IPS-18c (cell line): Measurements from ENCODE around the gene KLRD1.

ENCODE experiments used
- H3K4me3 ChIP-seq: 2 replicates; pipeline ENCODE4 v1.7.0; 2013; ENCODE audit warnings: low read depth, mild to moderate bottlenecking, low read length, moderate library complexity; ENCODE audit not compliant: insufficient read depth
- H3K9me3 ChIP-seq: one replicate; pipeline ENCODE4 v1.6.1; 2013; ENCODE audit warnings: mild to moderate bottlenecking, low read length, moderate library complexity; ENCODE audit not compliant: control insufficient read depth, insufficient read depth

The KLRD1 gene, protein sequence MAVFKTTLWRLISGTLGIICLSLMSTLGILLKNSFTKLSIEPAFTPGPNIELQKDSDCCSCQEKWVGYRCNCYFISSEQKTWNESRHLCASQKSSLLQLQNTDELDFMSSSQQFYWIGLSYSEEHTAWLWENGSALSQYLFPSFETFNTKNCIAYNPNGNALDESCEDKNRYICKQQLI

DNA sequence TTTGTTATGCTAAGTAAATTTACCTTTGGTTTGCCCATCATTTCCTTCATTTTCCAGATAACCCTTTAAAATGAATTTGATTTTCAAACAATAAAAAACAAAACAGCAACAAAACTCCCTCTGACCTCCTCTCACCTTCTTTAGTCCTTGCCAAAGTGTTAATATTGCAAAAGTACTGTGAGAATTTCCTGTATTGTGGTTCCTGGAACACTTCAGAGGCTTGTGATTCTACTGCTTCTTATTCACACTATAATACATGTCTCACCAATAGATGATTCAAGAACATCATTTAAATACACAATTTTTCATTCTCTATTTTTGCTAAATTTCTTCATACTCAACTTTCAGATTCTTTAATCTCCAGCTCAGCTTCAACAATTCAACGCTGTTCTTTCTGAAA is at the start of gene KLRD1:
KLRD1 (plus strand) TSS at position 241 of the 400 bp plus-strand sequence. CDS start 208 bp downstream, outside the sequence.
- no peaks in the 10 kb centered on the region for H3K9me3 ChIP-seq
- H3K4me3 ChIP-seq = no peak within 1 kb of the TSS

DNA sequence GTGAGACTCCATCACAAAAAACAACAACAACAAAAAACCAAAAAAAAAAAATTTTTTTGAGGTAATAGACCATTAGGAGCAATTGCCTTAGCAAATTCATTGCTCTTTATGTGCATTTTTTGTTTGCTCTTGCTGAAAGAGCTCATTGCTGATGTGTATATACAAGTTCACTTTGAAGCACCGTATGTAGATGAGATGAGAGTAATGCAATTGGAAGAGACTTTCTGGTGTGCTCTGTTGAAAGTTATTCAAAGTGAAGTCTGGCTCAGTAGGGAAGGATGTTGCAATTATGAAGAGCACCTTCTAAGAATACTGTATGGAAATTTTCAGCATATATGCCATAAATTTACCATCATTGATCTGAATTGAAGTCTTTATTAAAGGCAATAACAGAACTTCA is 46.7 kb upstream of the KLRD1 start:
- H3K4me3 ChIP-seq = no peak overlapping the region

DNA sequence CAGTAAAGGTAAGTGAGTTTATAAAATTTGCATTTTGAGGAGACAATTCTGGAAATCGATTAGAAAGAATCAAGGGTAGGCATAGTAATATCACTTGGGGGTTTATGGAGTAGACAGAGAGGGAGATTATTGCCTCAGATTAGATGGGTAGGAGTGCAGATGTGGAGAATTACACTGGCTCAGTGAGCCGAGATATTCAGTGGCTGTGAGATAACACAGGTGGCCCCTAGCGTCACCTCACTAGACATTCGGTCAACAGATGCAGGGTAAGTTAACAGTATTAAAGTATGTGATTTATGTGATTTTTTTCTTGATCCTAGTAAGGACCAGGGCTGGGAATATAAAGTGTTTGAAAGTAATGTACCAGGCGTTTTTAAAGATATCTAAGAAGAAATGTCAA is 39.6 kb upstream of the KLRD1 start:
- Histone ChIP-seq H3K9me3 (no peaks in the 10 kb centered on the region), H3K4me3 (no peak overlapping the region)

More for the DNA sequence above, 46.7 kb upstream of the KLRD1 start:
- no peaks in the 10 kb centered on the region for H3K9me3 ChIP-seq

DNA sequence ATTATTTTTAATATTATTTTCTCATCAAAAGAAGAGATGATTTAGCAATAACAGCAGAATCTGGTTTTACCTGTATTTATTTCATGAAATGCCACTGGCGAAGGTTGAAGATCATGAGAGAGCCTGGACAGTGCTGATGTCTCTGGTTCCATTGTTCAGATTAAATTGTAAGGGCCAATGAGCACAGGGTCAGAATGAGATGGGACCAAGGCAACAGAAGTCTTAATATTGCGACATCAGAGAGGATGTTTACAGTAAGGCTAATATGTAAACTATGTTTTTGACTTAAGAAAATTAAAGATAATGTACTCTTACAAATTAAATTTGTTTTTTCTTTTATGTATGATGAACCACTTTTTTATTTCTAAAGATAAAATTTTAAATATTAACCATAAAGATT is 35.2 kb upstream of the KLRD1 start:
- H3K4me3 ChIP-seq = no peak overlapping the region

DNA sequence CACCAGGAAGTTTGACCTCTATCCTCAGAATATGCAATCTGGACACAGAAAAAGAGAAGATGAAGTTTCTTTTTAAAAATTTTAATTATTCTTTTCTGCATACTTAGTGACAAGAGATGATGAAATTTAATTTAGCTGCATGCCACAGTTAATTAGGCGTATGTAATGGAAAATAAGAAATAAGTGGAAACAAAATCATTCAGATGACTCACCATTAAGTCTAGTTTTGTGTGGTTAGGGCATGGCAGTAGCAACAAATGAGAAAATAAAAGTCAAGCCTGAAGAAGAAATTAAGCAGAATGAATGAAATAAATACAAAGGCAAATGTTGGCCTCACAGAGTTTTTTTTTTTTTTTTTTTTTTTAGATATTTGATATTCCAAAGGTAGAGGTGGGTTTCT is 30.9 kb upstream of the KLRD1 start:
- H3K9me3 ChIP-seq = no peaks in the 10 kb centered on the region
- no peak overlapping the region for H3K4me3 ChIP-seq

More for the DNA sequence above, 35.2 kb upstream of the KLRD1 start:
- no peaks in the 10 kb centered on the region for H3K9me3 ChIP-seq

DNA sequence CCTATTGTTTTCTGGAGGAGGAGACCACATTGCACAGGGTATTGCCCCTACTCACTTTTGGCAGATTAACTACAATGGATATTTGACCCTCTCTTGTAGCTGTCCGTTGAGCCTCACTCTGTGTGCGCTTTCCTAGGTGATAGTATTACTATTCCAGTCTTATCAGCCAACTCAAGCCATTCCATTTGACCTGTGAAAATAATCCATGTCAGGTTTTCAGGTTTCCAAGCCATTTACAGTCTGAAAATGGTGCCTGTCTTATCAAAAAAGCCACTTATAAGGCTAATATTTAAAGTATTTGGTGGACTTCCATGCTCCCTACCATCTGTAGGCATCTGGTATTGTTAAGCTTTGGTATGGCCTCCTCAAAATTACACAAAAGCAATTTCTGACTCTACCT is 29.6 kb upstream of the KLRD1 start:
- H3K9me3 ChIP-seq = no peaks in the 10 kb centered on the region
- no peak overlapping the region for H3K4me3 ChIP-seq

DNA sequence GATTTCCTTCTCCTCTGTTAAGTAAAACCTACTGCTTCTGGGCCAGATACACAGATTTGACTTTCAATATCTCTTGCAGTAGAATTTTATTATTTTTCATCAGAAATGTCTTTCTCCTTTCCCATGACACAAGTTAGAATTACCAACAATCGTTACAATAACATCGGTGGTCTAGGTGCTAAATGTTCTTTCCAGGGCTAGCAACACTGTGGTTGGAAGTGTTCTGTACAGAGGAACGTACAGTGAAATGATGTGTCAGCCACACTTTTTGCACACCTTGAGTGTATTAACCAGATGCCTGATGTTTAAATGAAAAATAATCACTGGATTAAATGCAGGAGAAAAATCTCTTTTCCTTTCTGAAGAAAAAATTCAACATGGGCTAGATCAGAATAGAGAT is 27.7 kb upstream of the KLRD1 start:
- no peak overlapping the region for H3K4me3 ChIP-seq
- H3K9me3 ChIP-seq = no peaks in the 10 kb centered on the region

DNA sequence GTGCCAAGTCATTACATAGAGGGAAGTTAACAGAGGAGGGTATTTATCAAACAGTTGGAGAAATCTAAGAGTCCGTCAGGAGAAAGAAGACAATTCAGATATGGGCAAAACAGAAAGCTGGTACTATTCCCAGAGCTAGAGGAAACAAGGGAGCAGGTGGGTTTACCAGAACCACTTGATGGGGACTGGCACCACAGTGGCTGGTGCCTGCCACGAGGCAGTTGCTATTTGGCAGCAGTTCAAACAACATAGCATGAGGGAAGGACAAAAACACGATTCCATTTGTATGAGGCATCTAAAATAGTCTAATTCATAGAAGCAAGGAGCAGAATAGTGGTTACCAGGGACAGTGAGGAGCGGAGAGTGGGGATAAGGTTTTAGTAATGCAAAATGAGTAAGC is 24.6 kb upstream of the KLRD1 start:
- H3K4me3 ChIP-seq = no peak overlapping the region
- H3K9me3 ChIP-seq = no peaks in the 10 kb centered on the region

DNA sequence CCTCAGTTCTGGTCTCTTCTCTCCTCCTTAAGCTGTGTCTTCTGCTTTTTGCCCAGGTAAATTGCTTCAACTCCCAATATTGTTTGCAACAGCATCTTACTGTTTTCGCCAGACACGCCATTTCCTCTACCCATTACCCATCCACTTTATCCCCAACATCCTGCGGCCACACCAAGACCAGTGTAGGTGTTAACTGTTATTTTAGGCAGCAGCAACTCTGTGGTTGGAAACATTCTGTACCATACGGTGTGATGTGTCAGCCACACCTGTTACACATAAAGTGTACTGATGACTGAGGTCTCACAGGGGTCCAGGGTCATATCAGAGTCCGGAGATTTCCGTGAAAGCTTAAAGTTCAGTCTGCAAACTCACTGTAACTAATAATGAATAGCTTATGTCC is 21.8 kb upstream of the KLRD1 start:
- no peaks in the 10 kb centered on the region for H3K9me3 ChIP-seq

DNA sequence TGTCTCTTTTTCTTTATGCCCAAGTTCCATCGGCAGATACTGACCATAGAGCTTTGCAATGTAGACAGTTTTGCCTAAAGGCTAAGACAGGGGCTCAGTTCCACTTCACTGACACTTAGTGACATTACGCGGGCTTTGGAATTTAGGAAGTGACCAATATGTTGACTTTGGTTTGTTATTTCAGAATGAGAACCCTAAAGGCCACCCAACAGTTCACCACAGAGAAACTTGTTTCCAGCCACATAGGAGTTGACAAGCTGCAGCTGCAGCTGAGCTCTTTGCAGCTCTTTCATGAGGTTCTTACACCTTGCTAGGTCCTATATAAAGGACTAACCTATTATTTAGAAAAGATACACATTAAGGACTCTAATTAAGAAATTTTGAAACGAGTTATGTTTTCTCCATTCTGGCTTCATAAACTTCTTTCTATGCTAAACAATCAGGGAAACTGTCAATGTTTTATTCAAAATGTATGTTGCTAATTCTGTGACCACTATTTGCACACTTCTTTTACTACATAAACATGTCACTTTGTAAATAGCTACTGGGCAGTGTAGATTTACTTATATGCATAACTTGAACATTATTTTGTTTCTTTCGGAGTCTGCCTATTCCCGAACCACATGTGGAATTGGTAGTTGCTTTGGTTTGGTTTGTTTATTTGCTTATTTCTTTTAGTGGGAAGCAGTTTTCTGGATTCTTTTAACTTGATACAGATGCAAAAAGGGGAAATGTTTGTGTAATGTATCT is 18.5 kb upstream of the KLRD1 start:
- no peak overlapping the region for H3K4me3 ChIP-seq

More for the DNA sequence above, 21.8 kb upstream of the KLRD1 start:
- H3K4me3 ChIP-seq = no peak overlapping the region

DNA sequence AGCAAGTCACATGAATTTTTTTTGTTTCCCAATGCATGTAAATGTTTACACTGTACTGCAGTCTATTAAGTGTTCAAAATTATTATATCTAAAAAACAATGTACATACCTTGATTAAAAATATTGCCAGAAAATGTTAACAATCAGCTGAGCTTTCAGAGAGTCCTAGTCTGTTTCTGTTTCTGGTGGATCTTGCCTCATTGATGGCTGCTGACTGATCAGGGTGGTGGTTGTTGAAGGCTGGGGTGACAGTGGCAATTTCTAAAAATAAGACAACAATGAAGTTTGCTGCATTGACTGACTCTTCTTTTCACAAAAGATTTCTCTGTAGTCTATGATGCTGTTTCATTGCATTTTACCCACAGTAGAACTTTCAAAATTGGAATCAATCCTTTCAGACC is 16.6 kb upstream of the KLRD1 start:
- H3K4me3 ChIP-seq = no peak overlapping the region
- no peaks in the 10 kb centered on the region for H3K9me3 ChIP-seq

More for the DNA sequence above, 18.5 kb upstream of the KLRD1 start:
- no peaks in the 10 kb centered on the region for H3K9me3 ChIP-seq

DNA sequence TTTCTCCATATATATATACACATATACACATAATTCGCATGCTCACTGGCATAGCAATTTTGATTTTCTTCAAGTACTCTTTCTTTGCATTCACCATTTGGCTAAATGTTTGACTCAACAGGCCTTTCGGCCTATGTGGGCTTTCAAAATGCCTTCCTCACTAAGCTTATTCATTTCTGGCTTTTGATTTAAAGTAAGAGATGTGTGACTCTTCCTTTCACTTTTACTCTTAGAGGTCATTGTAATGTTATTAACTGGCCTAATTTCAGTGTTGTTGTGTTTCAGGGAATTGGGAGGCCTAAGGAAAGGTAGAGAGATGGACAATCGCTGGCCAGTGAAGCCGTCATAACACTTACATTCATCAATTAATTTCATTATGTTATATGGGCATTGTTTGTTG is 14.5 kb upstream of the KLRD1 start:
- no peaks in the 10 kb centered on the region for H3K9me3 ChIP-seq

DNA sequence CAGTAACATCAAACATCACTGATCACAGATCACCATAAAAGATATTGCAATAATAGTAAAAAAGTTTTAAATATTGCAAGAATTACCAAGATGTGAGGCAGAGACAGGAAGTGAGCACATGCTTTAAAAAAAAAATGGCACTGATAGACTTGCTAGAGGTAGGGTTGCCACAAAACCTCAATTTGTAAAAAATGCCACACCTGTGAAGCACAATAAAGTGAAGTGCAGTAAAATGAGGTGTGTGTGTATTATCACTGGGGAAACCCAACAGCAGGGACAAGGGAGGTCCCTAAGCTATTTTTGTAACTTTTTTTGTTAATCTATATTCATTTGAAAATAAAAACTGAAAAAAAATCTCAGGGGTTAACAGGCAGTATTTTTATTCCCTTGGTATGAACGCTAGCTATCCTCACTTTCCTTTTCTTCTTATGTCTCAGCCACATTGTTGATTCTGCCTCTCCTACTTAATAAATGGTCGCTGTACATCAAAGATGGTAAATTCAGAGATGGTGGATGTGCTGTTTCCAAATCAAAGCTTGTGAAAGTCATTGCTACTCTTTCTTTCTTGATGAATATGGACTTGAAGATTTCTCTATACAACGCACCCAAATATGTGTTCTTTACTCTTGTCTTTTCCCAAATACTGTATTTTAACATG is 14.0 kb upstream of the KLRD1 start:
- Histone ChIP-seq H3K4me3 (no peak overlapping the region), H3K9me3 (no peaks in the 10 kb centered on the region)

More for the DNA sequence above, 14.5 kb upstream of the KLRD1 start:
- H3K4me3 ChIP-seq = no peak overlapping the region

DNA sequence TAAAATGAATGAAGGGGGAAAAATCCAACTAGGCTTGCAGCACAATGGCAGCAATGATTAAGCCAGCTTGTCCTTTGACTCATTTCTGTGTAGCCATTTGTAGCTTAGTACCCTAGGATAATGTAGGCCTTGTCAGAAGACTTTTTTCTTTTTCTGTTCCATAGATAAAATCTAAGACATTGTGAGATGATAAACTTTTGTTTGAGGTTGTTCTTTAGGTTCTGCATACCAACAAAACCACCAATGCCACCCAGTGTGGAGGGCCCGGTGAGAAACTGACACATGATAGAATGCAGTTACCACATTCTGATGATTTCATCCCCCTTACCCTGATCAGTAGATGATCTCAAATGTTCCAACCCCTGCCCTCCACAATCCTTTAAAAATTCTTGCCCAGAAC is 6.6 kb upstream of the KLRD1 start:
- Histone ChIP-seq H3K4me3 (no peak overlapping the region), H3K9me3 (no peaks in the 10 kb centered on the region)

DNA sequence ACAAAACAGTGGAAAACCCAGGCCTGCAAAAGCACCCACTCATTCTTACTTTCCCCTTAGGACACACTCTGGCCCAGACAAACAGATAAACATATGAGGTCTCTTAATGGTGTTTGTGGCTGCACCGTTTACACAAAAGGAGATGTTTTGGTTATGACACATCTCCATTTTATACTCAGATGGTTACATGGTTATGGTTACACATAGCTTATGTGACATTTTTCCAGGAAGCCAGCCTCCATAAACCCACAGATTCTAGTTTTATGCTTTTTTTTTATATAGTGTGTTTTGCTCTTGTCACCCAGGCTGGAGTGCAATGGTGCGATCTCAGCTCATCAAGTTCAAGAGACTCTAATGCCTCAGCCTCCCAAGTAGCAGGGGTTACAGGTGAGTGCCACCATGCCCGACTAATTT is 3.5 kb upstream of the KLRD1 start:
- Histone ChIP-seq H3K4me3 (no peak overlapping the region), H3K9me3 (no peaks in the 10 kb centered on the region)

DNA sequence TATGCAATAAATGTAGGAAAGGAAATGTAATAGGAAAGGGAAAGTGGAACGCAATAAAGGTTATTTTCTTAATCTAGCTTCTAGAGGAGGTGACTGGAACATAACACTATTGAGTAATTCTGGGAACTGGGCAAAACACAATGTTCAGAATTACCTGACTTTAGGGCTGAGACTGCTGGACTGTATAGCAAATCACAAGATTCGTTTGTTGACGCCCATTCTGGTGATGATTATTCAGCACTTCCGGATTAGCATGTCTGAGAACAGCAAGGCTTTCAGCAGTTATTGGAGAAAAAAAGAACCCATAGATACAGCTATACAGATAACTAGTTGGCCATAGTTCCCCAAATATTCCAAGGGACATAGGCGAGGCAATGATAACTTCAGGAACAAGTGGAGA is 2.3 kb upstream of the KLRD1 start:
- Histone ChIP-seq H3K9me3 (no peaks in the 10 kb centered on the region), H3K4me3 (no peak overlapping the region)

DNA sequence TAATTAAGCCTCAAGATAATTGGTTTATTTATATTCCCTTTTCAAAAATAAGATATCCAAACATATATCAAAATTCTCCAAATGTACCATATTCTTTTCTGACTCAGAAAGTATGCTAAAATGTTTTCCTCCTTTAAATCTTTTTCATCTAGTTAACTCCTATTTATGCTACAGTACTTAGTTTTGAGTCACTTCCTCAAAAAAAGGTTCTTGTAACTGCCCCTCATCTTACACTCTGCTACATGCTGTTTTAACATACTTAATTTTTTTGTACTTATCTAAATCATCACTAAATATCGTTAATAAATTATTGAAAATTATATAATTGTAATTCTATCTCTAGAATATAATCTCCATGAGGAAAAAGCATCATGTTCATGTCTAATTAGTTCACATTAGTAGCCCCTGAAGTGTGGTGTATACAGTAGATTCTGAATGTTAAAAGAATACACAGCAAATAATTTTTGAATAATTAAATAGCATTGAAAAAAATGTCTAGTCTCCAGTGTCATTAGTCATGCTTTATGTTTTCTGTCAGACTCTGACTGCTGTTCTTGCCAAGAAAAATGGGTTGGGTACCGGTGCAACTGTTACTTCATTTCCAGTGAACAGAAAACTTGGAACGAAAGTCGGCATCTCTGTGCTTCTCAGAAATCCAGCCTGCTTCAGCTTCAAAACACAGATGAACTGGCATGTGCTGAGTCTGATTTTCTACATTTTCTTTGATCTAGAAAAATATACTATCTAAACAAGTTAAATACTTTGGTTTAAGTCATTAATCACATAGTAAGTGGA is 3.5 kb downstream of the KLRD1 start:
- Histone ChIP-seq H3K9me3 (no peaks in the 10 kb centered on the region), H3K4me3 (no peak overlapping the region)
